GM23248 (cell line): Measurements from ENCODE around the gene MACROD2.

Experiments
- EZH2 ChIP-seq: fragments of 200-600 bp; sonication (generic); IDR thresholded peaks from 2 replicates; pipeline ENCODE4 v1.6.1; 2018; ENCODE audit warnings: antibody characterized with exemption, mild to moderate bottlenecking; ENCODE audit not compliant: insufficient read depth, poor library complexity, severe bottlenecking
- EZH2phosphoT487 ChIP-seq: fragments of 200-600 bp; sonication (generic); IDR thresholded peaks from 2 replicates; pipeline ENCODE4 v1.6.1; 2018; ENCODE audit warnings: antibody characterized with exemption, moderate library complexity, mild to moderate bottlenecking, low read depth; ENCODE audit not compliant: insufficient read depth

DNA sequence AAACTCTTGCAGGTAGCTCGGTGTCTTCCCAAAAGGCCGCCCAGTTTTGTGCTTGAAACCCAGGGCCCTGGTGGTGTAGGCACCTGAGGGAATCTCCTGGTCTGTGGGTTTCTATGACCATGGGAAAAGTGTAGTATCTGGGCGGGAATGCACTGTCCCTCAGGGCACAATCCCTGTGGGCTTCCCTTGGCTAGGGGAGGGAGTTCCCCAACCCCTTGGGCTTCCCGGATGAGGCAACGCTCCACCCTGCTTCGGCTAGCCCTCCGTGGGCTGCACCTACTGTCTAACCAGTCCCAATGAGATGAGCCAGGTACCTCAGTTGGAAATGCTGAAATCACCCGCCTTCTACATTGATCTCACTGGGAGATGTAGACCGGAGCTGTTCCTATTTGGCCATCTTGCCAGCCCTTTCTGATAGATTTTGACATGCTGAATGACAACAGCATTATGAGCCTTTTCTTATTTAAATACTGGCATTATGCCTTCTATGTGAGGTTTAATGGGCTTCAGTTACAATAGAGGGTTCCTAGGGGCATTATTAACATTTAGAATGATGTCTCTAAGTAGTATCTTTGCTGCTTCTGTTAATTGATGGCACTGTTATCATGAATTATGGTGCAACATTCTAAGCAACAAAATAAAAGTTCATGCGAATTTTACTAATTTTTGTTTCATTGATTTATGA, 475.8 kb downstream of the MACROD2 start:
- TF ChIP-seq EZH2 (no peak), EZH2phosphoT487 (no peak)
